NCI-H187 treated with DMSO at 0.1 percent for 48 hours (cell line): ENCODE measurements around the gene MAGEA9B.
"Not testable (repeated sequence)": the region's sequence is repeated elsewhere in the genome, so short reads cannot be mapped to it uniquely, and the experiment has no call there.

ENCODE experiments used
- DNase-seq: peaks from one replicate; lab custom pipeline; 2025; lab: John Stamatoyannopoulos, UW

Gene MAGEA9B

GRCh38 chrX:149587359-149587758 is at the start of gene MAGEA9B:
Gene MAGEA9B, minus strand, starts transcription at chrX:149587459. Its CDS starts 4,280 bp downstream, at chrX:149583179.
- DNase-seq = not testable (repeated sequence)

GRCh38 chrX:149633511-149633910 is 46.3 kb upstream of the MAGEA9B start:
- DNase-seq = no peak

- peak; percentile 30 for DNase-seq
Observed at GRCh38 chrX:149631234-149632165, 44.2 kb upstream of the MAGEA9B start, which contains the start of gene TMEM185A. Gene TMEM185A, minus strand, starts transcription at chrX:149631792. Its CDS starts 212 bp downstream, at chrX:149631580.

GRCh38 chrX:149630681-149631233 is 43.5 kb upstream of the MAGEA9B start:
- no peak for DNase-seq

- no peak for DNase-seq
Observed at GRCh38 chrX:149629730-149630387, 42.6 kb upstream of the MAGEA9B start.

- DNase-seq = no peak
Observed at GRCh38 chrX:149628768-149629167, 41.5 kb upstream of the MAGEA9B start.

GRCh38 chrX:149628280-149628679 is 41.0 kb upstream of the MAGEA9B start:
- DNase-seq = no peak

- DNase-seq = not testable (repeated sequence)
Observed at GRCh38 chrX:149626829-149627228, 39.6 kb upstream of the MAGEA9B start.

- not testable (repeated sequence) for DNase-seq
Observed at GRCh38 chrX:149619662-149620061, 32.4 kb upstream of the MAGEA9B start.

GRCh38 chrX:149618871-149619270 is 31.6 kb upstream of the MAGEA9B start:
- DNase-seq = no peak

- no peak for DNase-seq
Observed at GRCh38 chrX:149611623-149612175, 24.4 kb upstream of the MAGEA9B start.

GRCh38 chrX:149610511-149610910 is 23.3 kb upstream of the MAGEA9B start:
- DNase-seq = no peak

- DNase-seq = no peak
Observed at GRCh38 chrX:149607699-149608098, 20.4 kb upstream of the MAGEA9B start.

GRCh38 chrX:149605248-149605885 is 18.1 kb upstream of the MAGEA9B start:
- not testable (repeated sequence) for DNase-seq

- DNase-seq = not testable (repeated sequence)
Observed at GRCh38 chrX:149598603-149599002, 11.3 kb upstream of the MAGEA9B start.

- DNase-seq = not testable (repeated sequence)
Observed at GRCh38 chrX:149595943-149596342, 8.7 kb upstream of the MAGEA9B start.

GRCh38 chrX:149595214-149595613 is 8.0 kb upstream of the MAGEA9B start, which contains the start of gene HSFX2:
Gene HSFX2, minus strand, starts transcription at chrX:149595314. Its CDS starts 614 bp downstream, at chrX:149594700.
- DNase-seq = not testable (repeated sequence)

- not testable (repeated sequence) for DNase-seq
Observed at GRCh38 chrX:149590993-149591392, 3.7 kb upstream of the MAGEA9B start.

GRCh38 chrX:149585631-149586030 is 1.6 kb downstream of the MAGEA9B start:
- DNase-seq = not testable (repeated sequence)

- not testable (repeated sequence) for DNase-seq
Observed at GRCh38 chrX:149573456-149573855, 13.8 kb downstream of the MAGEA9B start.

- no peak for DNase-seq
Observed at GRCh38 chrX:149572743-149573142, 14.5 kb downstream of the MAGEA9B start.
